Inflammatory macrophage (primary cell): Measurements from ENCODE around the gene TRIP10.

Experiments
- DNase-seq, 2 donors: peaks; one replicate each; pipeline ENCODE4 v3.0.0-alpha.2; 2020 to 2022

The TRIP10 gene

DNA sequence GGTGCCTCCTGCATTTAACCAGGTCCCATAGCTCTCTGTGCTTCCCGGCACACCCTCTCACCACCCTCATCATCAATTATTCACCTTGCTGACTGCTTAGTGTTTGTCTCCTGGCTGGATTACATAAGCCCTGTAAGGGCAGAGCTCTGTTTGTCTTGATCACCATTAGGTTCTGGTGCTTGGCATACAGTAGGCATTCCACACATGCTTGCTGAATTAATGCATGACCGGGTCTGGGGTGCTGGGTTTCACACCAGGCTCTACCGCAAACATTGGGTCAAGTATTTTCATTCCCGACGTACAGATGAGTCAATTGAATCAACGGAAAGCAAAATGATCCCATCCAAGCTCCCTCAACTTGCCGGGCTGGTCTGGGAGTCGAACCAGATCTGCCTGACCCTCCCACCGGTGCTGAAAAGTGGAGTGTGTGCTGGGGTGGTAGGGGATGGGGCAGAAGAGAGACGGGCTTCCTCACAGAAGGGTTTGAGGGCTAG is 61.6 kb downstream of the TRIP10 start:
- DNase-seq, result no peak
